Osteoblast (primary cell): Measurements from ENCODE around the gene PAQR4. TPM values are rescaled to one million over a fixed set of nuclear protein-coding genes. Genes with fewer than 3 reads are reported as not detected.

Source experiments
- DNase-seq: peaks from one replicate; pipeline ENCODE4 v3.0.0; 2011; ENCODE audit warnings: low spot score, mixed read lengths; ENCODE audit not compliant: insufficient read length; ENCODE audit errors: missing footprints
- H2AFZ ChIP-seq: 2 replicates; pipeline ENCODE4 v1.6.0; 2011; ENCODE audit warnings: mild to moderate bottlenecking, low read length
- H3K27ac ChIP-seq: 2 replicates; pipeline ENCODE4 v1.5.1; 2011; ENCODE audit warnings: mild to moderate bottlenecking, low read depth, low read length, moderate library complexity
- H3K27me3 ChIP-seq: 2 replicates; pipeline ENCODE4 v1.6.0; 2012; ENCODE audit warnings: mild to moderate bottlenecking, control low read depth, inconsistent platforms, low read length, moderate library complexity; ENCODE audit not compliant: insufficient read depth
- H3K36me3 ChIP-seq: 2 replicates; pipeline ENCODE4 v1.5.1; 2011; ENCODE audit warnings: mild to moderate bottlenecking, low read length, control low read depth, moderate library complexity; ENCODE audit not compliant: insufficient read depth
- H3K4me1 ChIP-seq: 2 replicates; pipeline ENCODE4 v1.5.1; 2011; ENCODE audit warnings: mild to moderate bottlenecking, low read length, control low read depth, moderate library complexity; ENCODE audit not compliant: insufficient read depth
- H3K4me2 ChIP-seq: 2 replicates; pipeline ENCODE4 v1.6.0; 2011; ENCODE audit warnings: mild to moderate bottlenecking, low read length; ENCODE audit not compliant: insufficient read depth
- H3K4me3 ChIP-seq: fragments of 200-600 bp; sonication (generic); 3 replicates; pipeline ENCODE4 v1.5.1; 2012; ENCODE audit warnings: mild to moderate bottlenecking, low read length, inconsistent platforms; ENCODE audit not compliant: insufficient read depth
- H3K79me2 ChIP-seq: 2 replicates; pipeline ENCODE4 v1.6.0; 2012; ENCODE audit warnings: mild to moderate bottlenecking, low read length, control low read depth, inconsistent platforms; ENCODE audit not compliant: insufficient read depth
- H3K9me3 ChIP-seq: 2 replicates; pipeline ENCODE4 v1.5.1; 2011; ENCODE audit warnings: low read depth, low read length, control low read depth
- H4K20me1 ChIP-seq: 2 replicates; pipeline ENCODE4 v1.6.0; 2012; ENCODE audit warnings: mild to moderate bottlenecking, low read length, control low read depth; ENCODE audit not compliant: insufficient read depth
- total RNA-seq: library from RNA; depleted of rRNA; stranded (reverse); fragments of >200 nt; gene quantifications from 2 replicates; pipeline ENCODE4 v1.2.3, GENCODE V29; 2012
- TF ChIP-seq, protein P1 (sequence below): IDR thresholded peaks from 2 replicates; pipeline ENCODE4 v1.5.1; 2011; ENCODE audit warnings: mild to moderate bottlenecking, low read depth, low read length, moderate library complexity; ENCODE audit errors: extremely low read depth

PAQR4 gene
- total RNA-seq, result 1.5 and 1.8 TPM in 2 replicates

DNA sequence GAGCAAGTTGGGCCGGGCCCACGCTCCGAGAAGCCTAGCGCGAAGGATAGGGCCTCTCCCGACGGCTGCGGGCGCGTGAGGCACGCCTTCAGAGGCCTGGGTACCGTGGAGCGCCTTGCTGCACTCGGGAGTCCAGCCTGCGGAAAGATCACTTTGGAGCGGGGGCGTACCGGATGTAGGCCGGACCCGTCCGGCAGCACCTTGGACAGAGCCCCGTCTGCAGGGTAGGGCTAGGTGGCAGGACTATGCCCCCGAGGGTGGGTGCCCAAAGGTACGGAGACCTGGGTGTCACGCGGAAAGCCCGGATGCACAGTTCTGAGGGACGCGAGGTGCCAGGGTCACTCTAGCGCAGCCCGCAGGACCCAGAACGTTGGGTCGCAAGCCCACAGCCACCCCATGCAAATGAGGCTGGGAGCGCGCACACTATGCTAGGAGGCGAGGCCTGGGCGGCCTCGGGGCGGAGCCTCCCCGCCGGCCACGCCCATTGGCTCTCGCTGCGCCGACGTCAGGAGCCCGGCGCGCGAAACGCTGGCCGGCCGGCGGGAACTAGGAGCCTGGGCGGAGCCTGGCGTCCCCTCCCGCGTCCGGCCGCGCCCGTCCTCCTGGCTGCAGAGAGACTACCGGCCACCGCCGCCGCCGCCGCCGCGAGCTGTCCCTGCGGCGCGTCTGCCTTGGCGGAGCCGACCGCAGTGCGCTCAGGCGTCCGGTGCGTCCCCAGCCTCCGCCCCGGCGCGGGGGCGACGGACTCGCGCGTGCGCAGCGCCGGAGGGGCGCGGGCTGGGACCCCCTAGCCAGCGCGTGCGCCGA, at the start of gene PAQR4:
Gene PAQR4, plus strand, starts transcription at position 611 of the 807 bp plus-strand sequence. CDS start 327 bp downstream, outside the sequence.
- H3K4me2 ChIP-seq, result peak within 1 kb of the TSS; percentile 78

DNA sequence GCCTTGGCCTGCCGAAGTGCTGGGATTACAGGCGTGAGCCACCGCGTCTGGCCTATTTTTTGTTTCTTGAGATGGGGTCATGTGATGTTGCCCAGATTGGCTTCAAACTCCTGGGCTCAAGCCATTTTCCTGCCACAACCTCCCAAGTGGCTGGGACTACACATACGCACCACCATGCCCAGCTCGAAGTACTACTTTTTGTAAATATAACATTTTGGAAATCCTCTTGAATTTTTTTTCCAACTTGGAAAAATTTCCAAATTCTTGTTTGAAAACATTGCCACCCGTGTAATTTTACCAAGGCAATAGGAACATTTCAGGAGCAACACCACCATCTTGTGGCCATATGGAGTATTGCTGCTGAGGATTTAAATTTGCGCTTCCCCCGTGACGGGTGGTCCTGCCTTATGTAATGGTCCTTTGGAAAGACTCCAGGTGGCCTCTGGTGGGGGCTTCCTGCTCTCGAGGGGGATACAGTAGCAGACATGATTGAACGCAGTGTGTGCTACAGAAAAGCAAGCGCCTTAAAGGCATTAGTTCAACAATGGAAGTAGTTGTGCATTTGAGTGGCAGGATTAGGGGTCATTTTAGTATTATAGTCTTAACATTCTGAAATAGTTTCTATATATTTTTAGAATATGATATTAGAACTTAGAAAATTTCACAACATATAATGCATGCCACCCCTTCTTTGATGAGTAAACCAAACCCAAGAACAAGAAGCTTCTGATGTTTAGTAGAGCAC, 49.5 kb upstream of the PAQR4 start:
- Histone ChIP-seq H3K4me3 (no peak overlapping the region), H3K4me2 (peak overlapping the region; percentile 53), H3K4me1 (peaks cover 23% of the 10 kb centered on the region), H2AFZ (no peak overlapping the region), H3K79me2 (peaks cover 35% of the 10 kb centered on the region), H3K27ac (peak overlapping the region; percentile 68), H4K20me1 (peaks cover 5% of the 10 kb centered on the region), H3K9me3 (no peaks in the 10 kb centered on the region), H3K27me3 (no peaks in the 10 kb centered on the region), H3K36me3 (peaks cover 29% of the 10 kb centered on the region)
- DNase-seq, result peak; percentile 96
- TF ChIP-seq, protein P1, sequence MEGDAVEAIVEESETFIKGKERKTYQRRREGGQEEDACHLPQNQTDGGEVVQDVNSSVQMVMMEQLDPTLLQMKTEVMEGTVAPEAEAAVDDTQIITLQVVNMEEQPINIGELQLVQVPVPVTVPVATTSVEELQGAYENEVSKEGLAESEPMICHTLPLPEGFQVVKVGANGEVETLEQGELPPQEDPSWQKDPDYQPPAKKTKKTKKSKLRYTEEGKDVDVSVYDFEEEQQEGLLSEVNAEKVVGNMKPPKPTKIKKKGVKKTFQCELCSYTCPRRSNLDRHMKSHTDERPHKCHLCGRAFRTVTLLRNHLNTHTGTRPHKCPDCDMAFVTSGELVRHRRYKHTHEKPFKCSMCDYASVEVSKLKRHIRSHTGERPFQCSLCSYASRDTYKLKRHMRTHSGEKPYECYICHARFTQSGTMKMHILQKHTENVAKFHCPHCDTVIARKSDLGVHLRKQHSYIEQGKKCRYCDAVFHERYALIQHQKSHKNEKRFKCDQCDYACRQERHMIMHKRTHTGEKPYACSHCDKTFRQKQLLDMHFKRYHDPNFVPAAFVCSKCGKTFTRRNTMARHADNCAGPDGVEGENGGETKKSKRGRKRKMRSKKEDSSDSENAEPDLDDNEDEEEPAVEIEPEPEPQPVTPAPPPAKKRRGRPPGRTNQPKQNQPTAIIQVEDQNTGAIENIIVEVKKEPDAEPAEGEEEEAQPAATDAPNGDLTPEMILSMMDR, result peak; percentile 91

More for the DNA sequence above, at the start of gene PAQR4:
- no peaks in the 10 kb centered on the region for H3K9me3 ChIP-seq
- no peaks in the 10 kb centered on the region for H3K36me3 ChIP-seq
- peak; percentile 100 for DNase-seq
- peaks cover 38% of the 10 kb centered on the region for H3K27me3 ChIP-seq
- H3K27ac ChIP-seq, result no peak within 1 kb of the TSS
- peak within 1 kb of the TSS; percentile 81 for H3K4me3 ChIP-seq
- peaks cover 4% of the 10 kb centered on the region for H3K4me1 ChIP-seq
- peaks cover 2% of the 10 kb centered on the region for H3K79me2 ChIP-seq
- H2AFZ ChIP-seq, result peak within 1 kb of the TSS; percentile 80
- H4K20me1 ChIP-seq, result peaks cover 12% of the 10 kb centered on the region
- TF ChIP-seq, protein P1, result no peak

DNA sequence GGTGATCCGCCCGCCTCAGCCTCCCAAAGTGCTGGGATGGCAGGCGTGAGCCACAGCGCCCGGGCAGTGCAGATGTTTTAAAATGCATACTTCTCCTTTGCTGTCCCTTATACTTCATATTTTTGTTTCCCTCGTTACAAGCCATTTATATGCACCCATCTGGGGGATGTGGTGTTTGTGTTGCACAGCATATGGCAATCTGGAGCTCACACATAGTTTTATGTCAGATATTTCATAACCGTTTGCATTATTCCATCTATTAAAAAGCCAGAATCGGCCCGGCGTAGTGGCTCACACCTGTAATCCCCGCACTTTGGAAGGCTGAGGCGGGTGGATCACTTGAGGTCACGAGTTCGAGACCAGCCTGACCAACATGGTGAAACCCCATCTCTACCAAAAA, 45.7 kb upstream of the PAQR4 start:
- peaks cover 26% of the 10 kb centered on the region for H4K20me1 ChIP-seq
- no peak for DNase-seq
- no peak overlapping the region for H3K4me3 ChIP-seq

More for the DNA sequence above, 45.7 kb upstream of the PAQR4 start:
- Histone ChIP-seq H3K27me3 (no peaks in the 10 kb centered on the region), H2AFZ (no peak overlapping the region), H3K79me2 (peaks cover 47% of the 10 kb centered on the region), H3K9me3 (no peaks in the 10 kb centered on the region), H3K4me2 (no peak overlapping the region), H3K27ac (no peak overlapping the region), H3K4me1 (peaks cover 12% of the 10 kb centered on the region), H3K36me3 (peaks cover 26% of the 10 kb centered on the region)
- TF ChIP-seq, protein P1, result no peak
